Liver (tissue), 3 donors: Measurements from ENCODE around the gene ATP11A.

ENCODE experiments used
- HNF4A ChIP-seq, 2 donors: conservative IDR thresholded peaks; 2 replicates each; pipeline ENCODE4 v1.6.1; 2016; ENCODE audit warnings: antibody characterized with exemption in 2 of 2, mild to moderate bottlenecking in 2 of 2
- TF ChIP-seq, protein P1 (sequence below): IDR thresholded peaks from 2 replicates; pipeline ENCODE4 v1.6.1; 2016; ENCODE audit warnings: antibody characterized with exemption, mild to moderate bottlenecking
- TF ChIP-seq, protein P2 (sequence below): fragments of 150-350 bp; IDR thresholded peaks from 2 replicates; pipeline ENCODE4 v1.5.1; 2017; ENCODE audit warnings: improper control_type of control experiment, low read depth, low read length; ENCODE audit not compliant: missing input control
- donor health status: healthy.
- donor health status: healthy.

DNA sequence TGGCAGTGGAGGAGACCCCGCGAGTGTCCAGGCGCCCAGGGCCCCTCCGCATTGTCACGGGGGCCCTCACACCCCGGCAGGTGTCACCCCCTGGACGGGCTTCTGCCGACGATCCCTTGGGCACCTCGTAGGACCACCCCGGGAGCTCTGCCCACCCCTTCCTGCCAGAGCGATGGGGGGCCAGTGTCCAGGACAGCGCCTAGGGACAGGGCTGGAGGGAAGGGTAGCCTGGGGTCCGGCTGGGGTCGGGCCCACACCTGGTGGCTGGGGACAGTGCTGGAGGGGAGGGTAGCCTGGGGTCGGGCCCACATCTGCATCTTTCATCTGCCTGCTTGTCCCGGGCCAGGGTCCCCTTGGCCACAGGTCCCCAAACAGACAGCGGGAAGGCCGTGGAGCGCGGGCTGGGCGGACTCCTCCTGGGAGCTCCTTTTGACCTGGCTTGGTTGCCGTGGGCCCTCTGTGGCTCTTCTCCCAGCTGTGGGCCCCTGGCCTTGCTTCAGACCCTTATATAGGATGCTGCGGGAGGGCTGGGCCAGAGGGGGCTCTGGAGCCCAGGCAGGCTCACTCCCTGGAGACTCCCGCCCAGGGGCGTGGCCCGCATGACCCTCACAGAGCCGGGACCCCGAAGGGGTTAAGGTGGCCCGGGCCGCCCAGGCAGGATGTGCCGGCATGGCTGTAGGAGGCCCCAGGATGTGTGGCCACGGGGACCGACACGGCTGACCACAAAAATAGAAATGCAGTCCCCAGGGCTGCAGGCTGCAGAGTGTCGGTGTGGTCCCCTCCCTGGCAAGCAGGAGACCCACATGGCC is 205.0 kb downstream of the ATP11A start:
- TF ChIP-seq, protein P1, sequence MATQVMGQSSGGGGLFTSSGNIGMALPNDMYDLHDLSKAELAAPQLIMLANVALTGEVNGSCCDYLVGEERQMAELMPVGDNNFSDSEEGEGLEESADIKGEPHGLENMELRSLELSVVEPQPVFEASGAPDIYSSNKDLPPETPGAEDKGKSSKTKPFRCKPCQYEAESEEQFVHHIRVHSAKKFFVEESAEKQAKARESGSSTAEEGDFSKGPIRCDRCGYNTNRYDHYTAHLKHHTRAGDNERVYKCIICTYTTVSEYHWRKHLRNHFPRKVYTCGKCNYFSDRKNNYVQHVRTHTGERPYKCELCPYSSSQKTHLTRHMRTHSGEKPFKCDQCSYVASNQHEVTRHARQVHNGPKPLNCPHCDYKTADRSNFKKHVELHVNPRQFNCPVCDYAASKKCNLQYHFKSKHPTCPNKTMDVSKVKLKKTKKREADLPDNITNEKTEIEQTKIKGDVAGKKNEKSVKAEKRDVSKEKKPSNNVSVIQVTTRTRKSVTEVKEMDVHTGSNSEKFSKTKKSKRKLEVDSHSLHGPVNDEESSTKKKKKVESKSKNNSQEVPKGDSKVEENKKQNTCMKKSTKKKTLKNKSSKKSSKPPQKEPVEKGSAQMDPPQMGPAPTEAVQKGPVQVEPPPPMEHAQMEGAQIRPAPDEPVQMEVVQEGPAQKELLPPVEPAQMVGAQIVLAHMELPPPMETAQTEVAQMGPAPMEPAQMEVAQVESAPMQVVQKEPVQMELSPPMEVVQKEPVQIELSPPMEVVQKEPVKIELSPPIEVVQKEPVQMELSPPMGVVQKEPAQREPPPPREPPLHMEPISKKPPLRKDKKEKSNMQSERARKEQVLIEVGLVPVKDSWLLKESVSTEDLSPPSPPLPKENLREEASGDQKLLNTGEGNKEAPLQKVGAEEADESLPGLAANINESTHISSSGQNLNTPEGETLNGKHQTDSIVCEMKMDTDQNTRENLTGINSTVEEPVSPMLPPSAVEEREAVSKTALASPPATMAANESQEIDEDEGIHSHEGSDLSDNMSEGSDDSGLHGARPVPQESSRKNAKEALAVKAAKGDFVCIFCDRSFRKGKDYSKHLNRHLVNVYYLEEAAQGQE = no peak
- TF ChIP-seq, protein P2, sequence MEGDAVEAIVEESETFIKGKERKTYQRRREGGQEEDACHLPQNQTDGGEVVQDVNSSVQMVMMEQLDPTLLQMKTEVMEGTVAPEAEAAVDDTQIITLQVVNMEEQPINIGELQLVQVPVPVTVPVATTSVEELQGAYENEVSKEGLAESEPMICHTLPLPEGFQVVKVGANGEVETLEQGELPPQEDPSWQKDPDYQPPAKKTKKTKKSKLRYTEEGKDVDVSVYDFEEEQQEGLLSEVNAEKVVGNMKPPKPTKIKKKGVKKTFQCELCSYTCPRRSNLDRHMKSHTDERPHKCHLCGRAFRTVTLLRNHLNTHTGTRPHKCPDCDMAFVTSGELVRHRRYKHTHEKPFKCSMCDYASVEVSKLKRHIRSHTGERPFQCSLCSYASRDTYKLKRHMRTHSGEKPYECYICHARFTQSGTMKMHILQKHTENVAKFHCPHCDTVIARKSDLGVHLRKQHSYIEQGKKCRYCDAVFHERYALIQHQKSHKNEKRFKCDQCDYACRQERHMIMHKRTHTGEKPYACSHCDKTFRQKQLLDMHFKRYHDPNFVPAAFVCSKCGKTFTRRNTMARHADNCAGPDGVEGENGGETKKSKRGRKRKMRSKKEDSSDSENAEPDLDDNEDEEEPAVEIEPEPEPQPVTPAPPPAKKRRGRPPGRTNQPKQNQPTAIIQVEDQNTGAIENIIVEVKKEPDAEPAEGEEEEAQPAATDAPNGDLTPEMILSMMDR = no peak
- no peak for TF ChIP-seq HNF4A (conservative IDR thresholded peaks at IDR 0.05)
